ENCODE data around the gene MYO6.

MYO6 gene

GRCh38 chr6:75850026-75850833, 101.2 kb downstream of the MYO6 start:
- TF ChIP-seq SIN3A (IDR thresholded peaks at IDR 0.05; ENCODE audit: borderline replicate concordance, insufficient read depth, low read length), result no peak
- no peak for TF ChIP-seq POLR2AphosphoS5 (IDR thresholded peaks at IDR 0.05; ENCODE audit: low read depth, low read length)
- no peak for TF ChIP-seq TAF1 (IDR thresholded peaks at IDR 0.05; ENCODE audit: borderline replicate concordance, insufficient read depth, low read length)
- TF ChIP-seq REST (IDR thresholded peaks at IDR 0.05; ENCODE audit: insufficient read depth in 1 of 2, low read depth in 2 of 2, low read length in 2 of 2), result no peak
- no peak for TF ChIP-seq FOXP2 (optimal IDR thresholded peaks at IDR 0.05; ENCODE audit: borderline replicate concordance, extremely low read depth, extremely low read length, insufficient read depth)

- TF ChIP-seq REST (IDR thresholded peaks at IDR 0.05; ENCODE audit: insufficient read depth in 1 of 2, low read depth in 2 of 2, low read length in 2 of 2), result no peak
- TF ChIP-seq POLR2AphosphoS5 (IDR thresholded peaks at IDR 0.05; ENCODE audit: low read depth, low read length), result no peak
- no peak for TF ChIP-seq SIN3A (IDR thresholded peaks at IDR 0.05; ENCODE audit: borderline replicate concordance, insufficient read depth, low read length)
- no peak for TF ChIP-seq TAF1 (IDR thresholded peaks at IDR 0.05; ENCODE audit: borderline replicate concordance, insufficient read depth, low read length)
- no peak for TF ChIP-seq FOXP2 (optimal IDR thresholded peaks at IDR 0.05; ENCODE audit: borderline replicate concordance, extremely low read depth, extremely low read length, insufficient read depth)
Measured at GRCh38 chr6:75852721-75853120, 103.7 kb downstream of the MYO6 start.

- no peak for TF ChIP-seq POLR2AphosphoS5 (IDR thresholded peaks at IDR 0.05; ENCODE audit: low read depth, low read length)
- TF ChIP-seq FOXP2 (optimal IDR thresholded peaks at IDR 0.05; ENCODE audit: borderline replicate concordance, extremely low read depth, extremely low read length, insufficient read depth), result no peak
- TF ChIP-seq REST (IDR thresholded peaks at IDR 0.05; ENCODE audit: insufficient read depth in 1 of 2, low read depth in 2 of 2, low read length in 2 of 2), result no peak
- no peak for TF ChIP-seq SIN3A (IDR thresholded peaks at IDR 0.05; ENCODE audit: borderline replicate concordance, insufficient read depth, low read length)
- TF ChIP-seq TAF1 (IDR thresholded peaks at IDR 0.05; ENCODE audit: borderline replicate concordance, insufficient read depth, low read length), result no peak
Measured at GRCh38 chr6:75853806-75854205, 104.8 kb downstream of the MYO6 start.

GRCh38 chr6:75855052-75855451, 106.0 kb downstream of the MYO6 start:
- TF ChIP-seq SIN3A (IDR thresholded peaks at IDR 0.05; ENCODE audit: borderline replicate concordance, insufficient read depth, low read length) (no peak), POLR2AphosphoS5 (IDR thresholded peaks at IDR 0.05; ENCODE audit: low read depth, low read length) (no peak), TAF1 (IDR thresholded peaks at IDR 0.05; ENCODE audit: borderline replicate concordance, insufficient read depth, low read length) (no peak)

GRCh38 chr6:75856902-75857301, 107.9 kb downstream of the MYO6 start:
- no peak for TF ChIP-seq FOXP2 (optimal IDR thresholded peaks at IDR 0.05; ENCODE audit: borderline replicate concordance, extremely low read depth, extremely low read length, insufficient read depth)
- no peak for TF ChIP-seq TAF1 (IDR thresholded peaks at IDR 0.05; ENCODE audit: borderline replicate concordance, insufficient read depth, low read length)
- TF ChIP-seq SIN3A (IDR thresholded peaks at IDR 0.05; ENCODE audit: borderline replicate concordance, insufficient read depth, low read length), result no peak
- no peak for TF ChIP-seq POLR2AphosphoS5 (IDR thresholded peaks at IDR 0.05; ENCODE audit: low read depth, low read length)
- TF ChIP-seq REST (IDR thresholded peaks at IDR 0.05; ENCODE audit: insufficient read depth in 1 of 2, low read depth in 2 of 2, low read length in 2 of 2), result no peak

Measured in PFSK-1 (cell line).